ENCODE results near the gene SLC41A1. TPM values are rescaled to one million over a fixed set of nuclear protein-coding genes. Genes with fewer than 3 reads are reported as not detected.

The SLC41A1 gene
- total RNA-seq, 1 donor from 2014 or later, result 29.5 TPM

DNA sequence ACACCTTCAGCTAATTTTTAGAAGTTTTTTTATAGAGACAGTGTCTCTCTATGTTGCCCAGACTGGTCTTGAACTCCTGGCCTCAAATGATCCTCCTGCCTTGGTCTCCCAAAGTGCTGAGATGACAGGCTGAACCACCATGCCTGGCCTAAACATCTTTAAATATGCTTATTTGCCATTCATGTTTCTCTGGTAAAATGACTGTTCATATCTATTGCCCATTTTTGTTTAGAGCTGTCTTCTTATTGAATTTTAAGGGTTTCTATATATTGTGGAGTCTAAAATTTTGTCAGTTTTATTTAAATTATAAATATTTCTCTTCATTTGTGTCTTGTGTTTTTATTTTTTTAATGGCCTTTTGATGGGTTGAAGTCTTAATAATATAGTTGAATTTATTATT is 40.0 kb upstream of the SLC41A1 start:
- no peaks in the 10 kb centered on the region for H3K4me1 Mint-ChIP-seq (ENCODE audit: unreplicated experiment)
- H3K9me3 Mint-ChIP-seq (ENCODE audit: unreplicated experiment), result peaks cover 24% of the 10 kb centered on the region
- H3K27ac Mint-ChIP-seq (ENCODE audit: unreplicated experiment), result no peak overlapping the region
- no peak for DNase-seq (ENCODE audit: extremely low spot score, unreplicated experiment)
- H3K4me3 Mint-ChIP-seq (ENCODE audit: unreplicated experiment), result no peak overlapping the region
- TF ChIP-seq, protein P1, sequence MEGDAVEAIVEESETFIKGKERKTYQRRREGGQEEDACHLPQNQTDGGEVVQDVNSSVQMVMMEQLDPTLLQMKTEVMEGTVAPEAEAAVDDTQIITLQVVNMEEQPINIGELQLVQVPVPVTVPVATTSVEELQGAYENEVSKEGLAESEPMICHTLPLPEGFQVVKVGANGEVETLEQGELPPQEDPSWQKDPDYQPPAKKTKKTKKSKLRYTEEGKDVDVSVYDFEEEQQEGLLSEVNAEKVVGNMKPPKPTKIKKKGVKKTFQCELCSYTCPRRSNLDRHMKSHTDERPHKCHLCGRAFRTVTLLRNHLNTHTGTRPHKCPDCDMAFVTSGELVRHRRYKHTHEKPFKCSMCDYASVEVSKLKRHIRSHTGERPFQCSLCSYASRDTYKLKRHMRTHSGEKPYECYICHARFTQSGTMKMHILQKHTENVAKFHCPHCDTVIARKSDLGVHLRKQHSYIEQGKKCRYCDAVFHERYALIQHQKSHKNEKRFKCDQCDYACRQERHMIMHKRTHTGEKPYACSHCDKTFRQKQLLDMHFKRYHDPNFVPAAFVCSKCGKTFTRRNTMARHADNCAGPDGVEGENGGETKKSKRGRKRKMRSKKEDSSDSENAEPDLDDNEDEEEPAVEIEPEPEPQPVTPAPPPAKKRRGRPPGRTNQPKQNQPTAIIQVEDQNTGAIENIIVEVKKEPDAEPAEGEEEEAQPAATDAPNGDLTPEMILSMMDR (IDR thresholded peaks at IDR 0.05), result no peak
- peaks cover 13% of the 10 kb centered on the region for H3K36me3 Mint-ChIP-seq (ENCODE audit: unreplicated experiment)
- no peaks in the 10 kb centered on the region for H3K27me3 Mint-ChIP-seq (ENCODE audit: unreplicated experiment)

DNA sequence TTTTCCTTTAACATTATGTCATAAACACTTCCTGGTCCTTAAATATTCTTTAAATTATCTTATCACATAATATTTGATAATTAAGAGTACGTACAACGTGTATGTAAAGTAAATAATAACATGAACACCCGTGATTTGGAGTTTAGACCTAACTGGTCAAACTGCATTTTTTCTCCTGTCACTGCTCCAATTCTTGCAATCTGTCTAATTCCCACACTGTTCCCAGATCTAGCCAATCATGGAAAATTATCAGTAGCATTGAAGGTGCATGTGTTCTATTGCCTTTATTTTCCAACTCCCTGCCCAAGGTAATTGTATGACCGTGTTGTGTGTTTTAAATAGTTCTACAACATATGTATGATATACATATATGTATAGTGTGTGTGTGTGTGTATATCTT is 39.0 kb upstream of the SLC41A1 start:
- Mint-ChIP-seq H3K27ac (ENCODE audit: unreplicated experiment) (no peak overlapping the region), H3K9me3 (ENCODE audit: unreplicated experiment) (peaks cover 21% of the 10 kb centered on the region), H3K4me1 (ENCODE audit: unreplicated experiment) (no peaks in the 10 kb centered on the region), H3K4me3 (ENCODE audit: unreplicated experiment) (no peak overlapping the region), H3K36me3 (ENCODE audit: unreplicated experiment) (peaks cover 13% of the 10 kb centered on the region), H3K27me3 (ENCODE audit: unreplicated experiment) (no peaks in the 10 kb centered on the region)
- no peak for DNase-seq (ENCODE audit: extremely low spot score, unreplicated experiment)
- TF ChIP-seq, protein P1 (IDR thresholded peaks at IDR 0.05), result no peak

DNA sequence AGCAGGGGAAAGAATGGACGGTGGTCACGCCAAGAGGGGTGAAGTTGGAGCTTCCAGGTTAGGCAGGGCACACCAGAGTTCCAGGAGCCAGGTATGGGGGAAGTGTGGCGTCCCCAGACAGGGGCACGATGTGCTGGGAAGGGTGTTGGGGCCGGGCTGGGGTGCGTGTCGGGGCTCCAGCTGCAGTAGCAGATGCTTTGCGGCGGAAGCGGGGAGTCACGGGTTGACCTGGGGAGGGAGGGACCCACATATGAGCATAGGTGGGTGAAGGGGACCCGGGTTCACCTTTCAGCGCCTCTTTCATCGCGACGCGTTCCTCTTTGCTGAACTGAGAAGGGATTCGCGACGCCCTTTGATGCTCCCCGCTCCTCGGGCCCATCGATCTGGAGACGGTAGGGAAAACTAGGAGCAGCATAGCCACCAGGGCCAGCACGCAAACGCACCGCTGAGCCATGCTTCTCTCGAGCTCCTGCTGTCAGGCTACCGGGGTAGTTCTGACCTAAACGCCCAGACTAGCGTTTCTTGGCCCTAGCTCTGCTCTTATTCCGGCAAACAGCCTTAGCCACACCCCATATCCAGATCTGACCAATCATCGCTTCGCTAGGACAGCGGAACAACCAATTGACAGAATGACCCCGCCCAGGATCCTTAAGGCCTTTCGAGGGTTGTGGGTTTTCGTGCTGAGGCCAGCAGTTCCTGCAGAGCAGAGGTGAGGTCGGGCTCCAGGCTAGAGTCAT is 36.8 kb upstream of the SLC41A1 start, which contains the start of gene PM20D1:
TSS of gene PM20D1 (minus strand) at position 514 of the 737 bp plus-strand sequence. CDS start at position 454, 60 bp downstream.
- DNase-seq (ENCODE audit: extremely low spot score, unreplicated experiment), result peak; percentile 82
- no peak within 1 kb of the TSS for H3K27ac Mint-ChIP-seq (ENCODE audit: unreplicated experiment)
- TF ChIP-seq, protein P1 (IDR thresholded peaks at IDR 0.05), result no peak
- peaks cover 6% of the 10 kb centered on the region for H3K9me3 Mint-ChIP-seq (ENCODE audit: unreplicated experiment)
- H3K36me3 Mint-ChIP-seq (ENCODE audit: unreplicated experiment), result no peaks in the 10 kb centered on the region
- no peaks in the 10 kb centered on the region for H3K4me1 Mint-ChIP-seq (ENCODE audit: unreplicated experiment)
- H3K27me3 Mint-ChIP-seq (ENCODE audit: unreplicated experiment), result no peaks in the 10 kb centered on the region
- H3K4me3 Mint-ChIP-seq (ENCODE audit: unreplicated experiment), result no peak within 1 kb of the TSS

DNA sequence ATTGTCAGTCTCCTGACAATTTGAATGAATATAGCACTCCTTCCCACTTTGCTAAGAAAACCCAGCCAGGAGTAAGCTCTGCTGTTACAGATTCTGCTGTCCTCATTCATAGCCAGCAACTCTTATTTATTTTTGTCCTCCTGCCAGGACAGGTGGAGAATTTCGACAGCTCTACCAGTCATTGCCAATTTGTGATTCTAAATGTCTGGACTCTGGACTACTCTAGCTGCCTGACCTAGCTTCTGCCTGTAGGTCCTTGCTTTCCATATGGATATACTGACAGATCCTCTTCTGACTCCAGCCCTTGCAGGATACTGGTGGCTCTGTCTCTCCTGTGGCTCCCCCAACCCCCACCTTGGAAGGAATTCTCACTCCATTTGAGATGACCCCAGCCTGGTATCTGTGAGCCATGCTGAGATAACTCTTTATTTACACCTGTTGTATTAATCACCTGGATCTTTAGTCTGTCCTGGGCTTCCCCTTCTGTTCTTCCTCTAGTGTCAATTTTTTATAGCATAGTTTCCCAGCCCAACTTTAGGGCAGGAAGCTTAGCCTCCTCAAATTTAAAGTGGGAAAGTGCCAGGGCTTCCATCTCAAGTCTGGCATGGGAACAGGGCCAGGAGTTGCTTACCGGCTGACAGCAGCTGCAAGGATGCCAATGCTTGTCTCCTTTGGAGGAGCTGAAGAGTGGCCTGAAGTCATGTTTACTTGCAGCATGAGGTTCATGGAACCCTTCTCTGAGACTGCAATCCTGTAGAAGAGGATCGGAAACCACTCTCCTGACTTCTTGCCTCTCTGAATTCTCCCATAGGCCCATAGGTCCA is 30.2 kb upstream of the SLC41A1 start:
- Mint-ChIP-seq H3K9me3 (ENCODE audit: unreplicated experiment) (no peaks in the 10 kb centered on the region), H3K4me1 (ENCODE audit: unreplicated experiment) (no peaks in the 10 kb centered on the region), H3K36me3 (ENCODE audit: unreplicated experiment) (no peaks in the 10 kb centered on the region), H3K4me3 (ENCODE audit: unreplicated experiment) (no peak overlapping the region), H3K27me3 (ENCODE audit: unreplicated experiment) (no peaks in the 10 kb centered on the region), H3K27ac (ENCODE audit: unreplicated experiment) (no peak overlapping the region)
- TF ChIP-seq, protein P1 (IDR thresholded peaks at IDR 0.05), result no peak
- DNase-seq (ENCODE audit: extremely low spot score, unreplicated experiment), result no peak

DNA sequence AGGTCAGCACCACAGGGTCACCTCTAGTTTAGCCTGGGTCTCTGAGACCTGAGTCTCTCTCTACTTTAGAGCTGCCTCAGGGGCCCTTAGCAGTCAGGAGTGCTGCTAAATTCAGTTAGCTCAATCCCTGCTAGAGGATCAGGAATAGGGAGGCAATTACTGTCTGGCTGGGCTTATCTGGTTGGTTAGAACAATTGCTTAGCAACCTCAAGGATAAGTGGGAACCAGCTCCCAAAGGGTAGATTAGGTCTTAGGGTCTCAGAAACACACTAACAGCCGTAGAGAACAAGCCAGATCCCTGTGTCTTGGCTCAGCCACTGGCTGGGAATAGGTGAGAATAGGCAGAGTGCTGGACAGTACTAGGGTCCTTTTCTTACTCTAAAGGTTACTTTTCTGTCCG is 29.2 kb upstream of the SLC41A1 start:
- no peaks in the 10 kb centered on the region for H3K9me3 Mint-ChIP-seq (ENCODE audit: unreplicated experiment)
- no peak overlapping the region for H3K27ac Mint-ChIP-seq (ENCODE audit: unreplicated experiment)
- TF ChIP-seq, protein P1 (IDR thresholded peaks at IDR 0.05), result no peak
- no peaks in the 10 kb centered on the region for H3K4me1 Mint-ChIP-seq (ENCODE audit: unreplicated experiment)
- no peak for DNase-seq (ENCODE audit: extremely low spot score, unreplicated experiment)
- no peaks in the 10 kb centered on the region for H3K36me3 Mint-ChIP-seq (ENCODE audit: unreplicated experiment)
- H3K4me3 Mint-ChIP-seq (ENCODE audit: unreplicated experiment), result no peak overlapping the region
- H3K27me3 Mint-ChIP-seq (ENCODE audit: unreplicated experiment), result no peaks in the 10 kb centered on the region

Data from osteocyte (in vitro differentiated cells).